SK-N-SH (cell line): Measurements from ENCODE around the gene AHDC1. TPM values are rescaled to one million over a fixed set of nuclear protein-coding genes. Genes with fewer than 3 reads are reported as not detected.

ENCODE experiments used
- CTCF ChIA-PET: fragments of 300-600, 350-600 bp; formaldehyde crosslinking; extraction: SDS; loops from one replicate; lab custom pipeline; 2021; lab: Yijun Ruan, JAX
- POLR2A ChIA-PET: fragments of 350-600 bp; sonication (Branson Sonifier 250); formaldehyde crosslinking; extraction: SDS; loops from one replicate; lab custom pipeline; 2020; ENCODE audit warnings: antibody characterized with exemption, inconsistent platforms; lab: Yijun Ruan, JAX
- DNase-seq: peaks from one replicate; pipeline ENCODE4 v3.0.0; 2012
- H2AFZ ChIP-seq: fragments of 200-600 bp; sonication (generic); 2 replicates; pipeline ENCODE4 v1.8.1; 2016; ENCODE audit warnings: antibody characterized with exemption, mild to moderate bottlenecking, low read depth
- H3F3A ChIP-seq: fragments of 200-600 bp; sonication (generic); replicated peaks from 2 replicates; pipeline ENCODE3; 2016; ENCODE audit warnings: antibody characterized with exemption, mild to moderate bottlenecking; ENCODE audit not compliant: insufficient read depth
- H3K27ac ChIP-seq, 2 experiments: fragments of 200-500 bp in 1 of 2; fragments of 200-600 bp in 1 of 2; sonication (Bioruptor generic) in 1 of 2; sonication (generic), shearing (Covaris generic) in 1 of 2; 2 replicates each; pipeline versions ENCODE4 v1.5.1 to v1.6.1; 2014 to 2016; ENCODE audit warnings: low read depth in 2 of 2, inconsistent platforms in 1 of 2, low read length in 1 of 2, mild to moderate bottlenecking in 1 of 2, mixed read lengths in 1 of 2
- H3K27me3 ChIP-seq: fragments of 200-600 bp; sonication (generic), shearing (Covaris generic); 2 replicates; pipeline ENCODE4 v1.6.1; 2016; ENCODE audit warnings: mixed run types; ENCODE audit not compliant: insufficient read depth
- H3K36me3 ChIP-seq, 2 experiments: fragments of 200-500 bp in 1 of 2; fragments of 200-600 bp in 1 of 2; sonication (Bioruptor generic) in 1 of 2; sonication (generic) in 1 of 2; replicated peaks in 1 of 2; 2 replicates each; pipeline versions ENCODE3 to v1.5.1; 2014 to 2016; ENCODE audit warnings: low read length in 1 of 2, mild to moderate bottlenecking in 1 of 2; ENCODE audit not compliant: insufficient read depth in 2 of 2, control insufficient read depth in 1 of 2
- H3K4me1 ChIP-seq, 2 experiments: fragments of 200-500 bp in 1 of 2; fragments of 200-600 bp in 1 of 2; sonication (Bioruptor generic) in 1 of 2; sonication (generic), shearing (Covaris generic) in 1 of 2; 2 replicates each; pipeline versions ENCODE4 v1.5.1 to v1.6.1; 2014 to 2016; ENCODE audit warnings: low read depth in 1 of 2, low read length in 1 of 2, mixed run types in 1 of 2; ENCODE audit not compliant: insufficient read depth in 2 of 2, control insufficient read depth in 1 of 2
- H3K4me2 ChIP-seq: fragments of 200-600 bp; sonication (generic), shearing (Covaris generic); 2 replicates; pipeline ENCODE4 v1.6.1; 2017; ENCODE audit warnings: mixed run types
- H3K4me3 ChIP-seq, 2 experiments: fragments of 200-500 bp in 1 of 2; fragments of 200-600 bp in 1 of 2; sonication (Bioruptor generic) in 1 of 2; sonication (generic), shearing (Covaris generic) in 1 of 2; 2 replicates each; pipeline versions ENCODE4 v1.5.1 to v1.8.1; 2014 to 2016; ENCODE audit warnings: low read depth in 2 of 2, inconsistent platforms in 1 of 2, low read length in 1 of 2, mild to moderate bottlenecking in 1 of 2, mixed read lengths in 1 of 2, moderate library complexity in 1 of 2
- H3K79me2 ChIP-seq: fragments of 200-600 bp; sonication (generic); 2 replicates; pipeline ENCODE4 v1.8.1; 2017; ENCODE audit warnings: mild to moderate bottlenecking; ENCODE audit not compliant: insufficient read depth
- H3K9ac ChIP-seq: fragments of 200-600 bp; sonication (generic); 2 replicates; pipeline ENCODE4 v1.6.1; 2017; ENCODE audit warnings: mixed run types
- H3K9me2 ChIP-seq: fragments of 200-600 bp; sonication (generic); 2 replicates; pipeline ENCODE4 v1.6.1; 2017; ENCODE audit warnings: mixed run types
- H3K9me3 ChIP-seq: fragments of 200-600 bp; sonication (generic); 2 replicates; pipeline ENCODE4 v1.6.1; 2017; ENCODE audit warnings: mixed run types, mild to moderate bottlenecking, moderate library complexity
- H4K20me1 ChIP-seq: fragments of 200-600 bp; sonication (generic); 2 replicates; pipeline ENCODE4 v1.6.1; 2017; ENCODE audit warnings: mild to moderate bottlenecking, mixed run types; ENCODE audit not compliant: insufficient read depth
- ELF1 ChIP-seq: IDR thresholded peaks from 2 replicates; pipeline ENCODE4 v1.4.0; 2012
- EP300 ChIP-seq, 2 experiments: IDR thresholded peaks; 2 replicates each; pipeline versions ENCODE4 v1.4.0 to v1.6.1; 2012; ENCODE audit warnings: borderline replicate concordance in 1 of 2, low read depth in 1 of 2, low read length in 1 of 2
- EZH2phosphoT487 ChIP-seq: fragments of 200-600 bp; sonication (generic); IDR thresholded peaks from 2 replicates; pipeline ENCODE4 v1.6.1; 2017; ENCODE audit warnings: low read depth, mixed run types, mild to moderate bottlenecking, antibody characterized with exemption, moderate library complexity, borderline replicate concordance
- FOSL2 ChIP-seq: IDR thresholded peaks from 2 replicates; pipeline ENCODE4 v1.4.0; 2012; ENCODE audit warnings: low read depth, mild to moderate bottlenecking, moderate library complexity, borderline replicate concordance
- JUND ChIP-seq: IDR thresholded peaks from 2 replicates; pipeline ENCODE4 v1.4.0; 2012
- NFIC ChIP-seq: IDR thresholded peaks from 2 replicates; pipeline ENCODE4 v1.4.0; 2012; ENCODE audit warnings: borderline replicate concordance
- RAD21 ChIP-seq: IDR thresholded peaks from 2 replicates; pipeline ENCODE4 v1.6.1; 2012; ENCODE audit warnings: mild to moderate bottlenecking, low read length
- RFX5 ChIP-seq: IDR thresholded peaks from 2 replicates; pipeline ENCODE4 v1.6.1; 2012; ENCODE audit warnings: mild to moderate bottlenecking, improper control_type of control experiment, low read length
- RXRA ChIP-seq: IDR thresholded peaks from 2 replicates; pipeline ENCODE4 v1.4.0; 2012; ENCODE audit warnings: low read depth, mild to moderate bottlenecking, borderline replicate concordance
- SIN3A ChIP-seq: IDR thresholded peaks from 2 replicates; pipeline ENCODE4 v1.6.1; 2012; ENCODE audit warnings: low read depth, mild to moderate bottlenecking, low read length, moderate library complexity, borderline replicate concordance
- TEAD4 ChIP-seq: IDR thresholded peaks from 2 replicates; pipeline ENCODE4 v1.4.0; 2012; ENCODE audit warnings: mild to moderate bottlenecking, borderline replicate concordance; ENCODE audit not compliant: insufficient read depth
- YY1 ChIP-seq: IDR thresholded peaks from 2 replicates; pipeline ENCODE4 v1.4.0; 2012; ENCODE audit warnings: low read depth, mild to moderate bottlenecking
- WGBS: methylation state at CpG from one replicate; pipeline ENCODE4 v1.1.6; 2017; ENCODE audit warnings: low lambda C conversion rate; 5-methylcytosine and 5-hydroxymethylcytosine counted together
- polyA plus RNA-seq, 3 experiments: library from polyadenylated mRNA; depleted of rRNA; stranded (reverse); fragments of >200 nt; gene quantifications; 2 replicates each; pipeline ENCODE4 v1.2.3, GENCODE V29; 2012
- TF ChIP-seq, protein P1 (sequence below): fragments of 150-350 bp; IDR thresholded peaks from 2 replicates; pipeline ENCODE4 v1.6.1; 2017; ENCODE audit warnings: antibody characterized with exemption, low read length, low read depth, borderline replicate concordance
- TF ChIP-seq, protein P2 (sequence below): fragments of 150-350 bp; IDR thresholded peaks from 2 replicates; pipeline ENCODE4 v1.6.1; 2016; ENCODE audit warnings: mild to moderate bottlenecking, low read depth, low read length
- TF ChIP-seq, protein P3 (sequence below): IDR thresholded peaks from 2 replicates; pipeline ENCODE4; 2012
- TF ChIP-seq, protein P4 (sequence below): IDR thresholded peaks from 2 replicates; pipeline ENCODE4 v1.4.0; 2012; ENCODE audit warnings: low read depth, borderline replicate concordance

AHDC1 gene
- polyA plus RNA-seq, 1 of the 3 experiments (the other 2 are of a cell fraction): 8.5 TPM

DNA sequence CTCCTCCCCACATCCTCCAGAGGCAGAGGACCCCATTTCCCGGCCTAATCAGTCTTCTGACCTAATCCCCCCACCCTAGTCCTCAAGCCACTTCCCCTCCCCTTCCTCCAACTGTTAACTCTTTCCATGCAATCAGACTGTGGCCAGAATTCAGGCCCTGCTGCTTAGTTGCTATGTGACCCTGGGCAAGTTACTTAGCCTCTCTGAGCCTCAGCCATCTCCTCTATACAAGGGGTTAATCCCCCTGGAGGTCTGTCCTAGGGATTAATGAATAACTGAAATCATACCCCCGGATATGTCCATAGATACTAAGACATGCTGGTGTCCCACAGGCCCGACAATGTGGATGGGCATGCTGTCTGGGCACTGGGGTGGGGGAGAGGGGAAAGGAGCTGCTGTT lies 18.3 kb downstream of the AHDC1 start (continued):
- TF ChIP-seq TEAD4 (no peak), JUND (no peak)
- TF ChIP-seq, protein P1, sequence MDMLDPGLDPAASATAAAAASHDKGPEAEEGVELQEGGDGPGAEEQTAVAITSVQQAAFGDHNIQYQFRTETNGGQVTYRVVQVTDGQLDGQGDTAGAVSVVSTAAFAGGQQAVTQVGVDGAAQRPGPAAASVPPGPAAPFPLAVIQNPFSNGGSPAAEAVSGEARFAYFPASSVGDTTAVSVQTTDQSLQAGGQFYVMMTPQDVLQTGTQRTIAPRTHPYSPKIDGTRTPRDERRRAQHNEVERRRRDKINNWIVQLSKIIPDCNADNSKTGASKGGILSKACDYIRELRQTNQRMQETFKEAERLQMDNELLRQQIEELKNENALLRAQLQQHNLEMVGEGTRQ: no peak

DNA sequence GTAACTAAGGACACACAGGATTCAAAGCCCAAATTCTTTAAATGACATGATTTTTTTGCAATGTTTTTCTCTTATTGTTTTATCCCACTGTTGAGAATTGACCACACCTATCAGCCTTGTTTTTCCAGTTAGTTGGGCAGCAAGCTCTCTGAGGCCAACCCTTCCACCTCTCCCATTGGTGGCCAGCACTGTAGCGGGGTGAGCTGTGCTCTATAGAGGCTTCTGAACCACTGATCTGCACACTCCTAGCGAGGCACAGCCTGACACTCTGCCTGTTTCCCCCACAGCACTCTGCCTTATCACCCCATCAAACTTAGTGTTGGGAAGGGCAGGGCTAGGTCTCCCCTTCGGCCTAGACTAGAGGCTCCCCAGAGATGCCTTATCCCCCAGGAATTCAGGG lies 19.5 kb downstream of the AHDC1 start:
- no peak for DNase-seq
- H3K27ac ChIP-seq: no peak overlapping the region
- no peak for TF ChIP-seq SIN3A
- TF ChIP-seq, protein P2, sequence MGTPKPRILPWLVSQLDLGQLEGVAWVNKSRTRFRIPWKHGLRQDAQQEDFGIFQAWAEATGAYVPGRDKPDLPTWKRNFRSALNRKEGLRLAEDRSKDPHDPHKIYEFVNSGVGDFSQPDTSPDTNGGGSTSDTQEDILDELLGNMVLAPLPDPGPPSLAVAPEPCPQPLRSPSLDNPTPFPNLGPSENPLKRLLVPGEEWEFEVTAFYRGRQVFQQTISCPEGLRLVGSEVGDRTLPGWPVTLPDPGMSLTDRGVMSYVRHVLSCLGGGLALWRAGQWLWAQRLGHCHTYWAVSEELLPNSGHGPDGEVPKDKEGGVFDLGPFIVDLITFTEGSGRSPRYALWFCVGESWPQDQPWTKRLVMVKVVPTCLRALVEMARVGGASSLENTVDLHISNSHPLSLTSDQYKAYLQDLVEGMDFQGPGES: no peak
- no peak for TF ChIP-seq EZH2phosphoT487
- TF ChIP-seq NFIC: no peak
- no peak for TF ChIP-seq TEAD4
- no peak for TF ChIP-seq RAD21
- TF ChIP-seq, protein P3, sequence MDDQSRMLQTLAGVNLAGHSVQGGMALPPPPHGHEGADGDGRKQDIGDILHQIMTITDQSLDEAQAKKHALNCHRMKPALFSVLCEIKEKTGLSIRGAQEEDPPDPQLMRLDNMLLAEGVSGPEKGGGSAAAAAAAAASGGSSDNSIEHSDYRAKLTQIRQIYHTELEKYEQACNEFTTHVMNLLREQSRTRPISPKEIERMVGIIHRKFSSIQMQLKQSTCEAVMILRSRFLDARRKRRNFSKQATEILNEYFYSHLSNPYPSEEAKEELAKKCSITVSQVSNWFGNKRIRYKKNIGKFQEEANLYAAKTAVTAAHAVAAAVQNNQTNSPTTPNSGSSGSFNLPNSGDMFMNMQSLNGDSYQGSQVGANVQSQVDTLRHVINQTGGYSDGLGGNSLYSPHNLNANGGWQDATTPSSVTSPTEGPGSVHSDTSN: no peak
- TF ChIP-seq, protein P4, sequence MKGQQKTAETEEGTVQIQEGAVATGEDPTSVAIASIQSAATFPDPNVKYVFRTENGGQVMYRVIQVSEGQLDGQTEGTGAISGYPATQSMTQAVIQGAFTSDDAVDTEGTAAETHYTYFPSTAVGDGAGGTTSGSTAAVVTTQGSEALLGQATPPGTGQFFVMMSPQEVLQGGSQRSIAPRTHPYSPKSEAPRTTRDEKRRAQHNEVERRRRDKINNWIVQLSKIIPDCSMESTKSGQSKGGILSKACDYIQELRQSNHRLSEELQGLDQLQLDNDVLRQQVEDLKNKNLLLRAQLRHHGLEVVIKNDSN: no peak
- TF ChIP-seq EP300 (IDR thresholded peaks at IDR 0.05; ENCODE audit: borderline replicate concordance in 1 of 2, low read depth in 1 of 2, low read length in 1 of 2): no peak
- no peak for TF ChIP-seq ELF1
- no peak for TF ChIP-seq RXRA
- no peak for TF ChIP-seq YY1
- no peak for TF ChIP-seq RFX5
- no peak for TF ChIP-seq FOSL2
- no peaks in the 10 kb centered on the region for H3K9me3 ChIP-seq
- H3F3A ChIP-seq: no peaks in the 10 kb centered on the region
- peaks cover 75% of the 10 kb centered on the region for H4K20me1 ChIP-seq
- H3K4me2 ChIP-seq: no peak overlapping the region
- peaks cover 76% of the 10 kb centered on the region for H3K79me2 ChIP-seq
- peaks cover 12 to 17% of the 10 kb centered on the region in 2 experiments for H3K4me1 ChIP-seq
- CTCF ChIA-PET: interaction anchor here (0.9 to 4.1 kb wide), 5 partner anchors 10 to 218 kb away, joined by 3 to 18 read pairs (median 4); partner anchors contain the start of gene MAP3K6
- WGBS: 95% methylated on average over 2 of the region's 3 CpGs
- H3K9me2 ChIP-seq: no peaks in the 10 kb centered on the region
- no peak overlapping the region for H3K4me3 ChIP-seq
- H3K9ac ChIP-seq: no peak overlapping the region
- peaks cover 0 to 2% of the 10 kb centered on the region in 2 experiments for H3K36me3 ChIP-seq
- no peak overlapping the region for H2AFZ ChIP-seq
- POLR2A ChIA-PET: interaction anchor here (0.6 kb wide), 1 partner anchor 164 kb away, joined by 3 read pairs; no protein-coding TSS in a partner anchor
- no peaks in the 10 kb centered on the region for H3K27me3 ChIP-seq
